Mucosa of gallbladder (tissue), 1 donor: ENCODE measurements around the gene SLAMF1. TPM values are rescaled to one million over a fixed set of nuclear protein-coding genes. Genes with fewer than 3 reads are reported as not detected.
"Not testable (repeated sequence)": the region's sequence is repeated elsewhere in the genome, so short reads cannot be mapped to it uniquely, and the experiment has no call there.

Experiments used
- DNase-seq: peaks from one replicate; pipeline ENCODE4 v3.0.0-alpha.2; 2020; ENCODE audit warnings: low spot score
- total RNA-seq: library from RNA; stranded (reverse); gene quantifications from one replicate; pipeline ENCODE4 v1.2.1, GENCODE V29; 2021
- donor health status: DM: no; HTN: no; CAD: no.

Gene SLAMF1
- total RNA-seq, 1 donor from 2014 or later, result 2.8 TPM

DNA sequence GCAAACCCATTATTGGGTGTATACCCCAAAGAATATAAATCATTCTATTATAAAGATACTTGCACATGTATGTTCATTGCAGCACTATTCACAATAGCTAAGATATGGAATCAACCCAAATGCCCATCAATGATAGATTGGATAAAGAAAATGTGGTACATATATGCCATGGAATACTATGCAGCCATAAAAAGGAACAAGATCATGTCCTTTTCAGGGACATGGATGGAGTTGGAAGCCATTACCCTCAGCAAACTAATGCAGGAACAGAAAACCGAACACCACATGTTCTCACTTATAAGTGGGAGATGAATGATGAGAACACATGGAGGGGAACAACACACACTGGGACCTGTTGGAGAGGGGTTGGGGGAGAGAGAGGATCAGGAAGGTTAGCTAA is 83.6 kb downstream of the SLAMF1 start:
- not testable (repeated sequence) for DNase-seq

DNA sequence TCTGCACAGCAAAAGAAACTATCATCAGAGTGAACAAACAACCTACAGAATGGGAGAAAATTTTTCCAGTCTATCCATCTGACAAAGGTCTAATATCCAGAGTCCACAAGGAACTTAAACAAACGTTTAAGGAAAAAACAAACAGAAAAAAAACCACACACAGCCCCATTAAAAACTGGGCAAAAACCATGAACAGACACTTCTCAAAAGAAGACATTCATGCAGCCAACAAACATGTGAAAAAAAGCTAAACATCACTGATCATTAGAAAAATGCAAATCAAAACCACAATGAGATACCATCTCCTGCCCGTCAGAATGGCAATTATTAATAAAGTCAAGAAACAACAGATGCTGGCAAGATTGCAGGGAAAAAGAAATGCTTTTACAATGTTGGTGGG is 84.1 kb downstream of the SLAMF1 start:
- not testable (repeated sequence) for DNase-seq

DNA sequence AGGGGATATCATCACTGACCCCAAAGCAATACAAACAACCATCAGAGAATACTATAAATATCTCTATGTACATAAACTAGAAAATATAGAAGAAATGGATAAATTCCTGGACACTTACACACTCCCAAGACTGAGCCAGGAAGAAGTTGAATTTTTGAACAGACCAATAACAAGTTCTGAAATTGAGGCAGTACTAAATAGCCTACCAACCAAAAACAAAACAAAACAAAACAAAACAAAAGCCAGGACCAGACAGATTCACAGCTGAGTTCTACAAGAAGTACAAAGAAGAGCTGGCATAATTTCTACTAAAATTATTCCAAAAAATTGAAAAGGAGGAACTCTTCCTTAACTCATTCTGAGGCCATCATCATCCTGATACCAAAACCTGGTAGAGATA is 86.0 kb downstream of the SLAMF1 start:
- DNase-seq, result no peak

DNA sequence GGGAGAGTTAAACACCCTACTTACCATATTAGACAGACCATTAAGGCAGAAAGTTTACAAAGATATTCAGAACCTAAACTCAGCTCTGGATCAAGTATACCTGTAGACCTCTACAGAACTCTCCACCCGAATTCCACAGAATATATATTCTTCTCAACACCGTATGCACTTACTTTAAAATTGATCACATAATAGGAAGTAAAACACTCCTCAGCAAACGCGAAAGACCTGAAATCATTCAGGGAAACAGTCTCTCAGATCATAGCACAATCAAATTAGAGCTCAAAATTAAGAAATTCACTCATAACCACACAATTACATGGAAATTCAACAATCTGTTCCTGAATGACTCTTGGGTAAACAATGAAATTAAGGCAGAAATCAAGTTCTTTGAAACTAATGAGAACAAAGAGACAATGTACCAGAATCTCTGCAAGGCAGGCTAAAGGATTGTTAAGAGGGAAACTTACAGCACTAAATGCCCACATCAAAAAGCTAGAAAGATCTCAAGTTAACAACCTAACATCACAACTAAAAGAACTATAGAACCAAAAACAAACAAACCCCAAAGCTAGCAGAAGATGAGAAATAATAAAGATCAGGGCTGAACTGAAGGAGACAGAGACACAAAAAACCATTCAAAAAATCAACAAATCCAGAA is 86.7 kb downstream of the SLAMF1 start:
- DNase-seq, result no peak

DNA sequence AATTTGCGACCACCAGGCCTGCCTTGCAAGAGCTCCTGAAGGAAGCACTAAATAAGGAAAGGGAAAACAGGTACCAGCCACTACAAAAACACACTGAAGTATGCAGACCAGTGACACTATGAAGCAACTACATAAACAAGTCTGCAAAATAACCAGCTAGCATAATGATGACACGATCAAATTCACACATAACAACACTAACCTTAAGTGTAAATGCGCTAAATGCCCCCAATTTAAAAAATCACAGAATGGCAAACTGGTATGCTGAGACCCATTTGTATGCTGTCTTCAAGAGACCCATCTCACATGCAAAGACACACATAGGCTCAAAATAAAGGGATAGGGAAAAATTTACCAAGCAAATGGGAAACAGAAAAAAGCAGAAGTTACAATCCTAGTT is 87.4 kb downstream of the SLAMF1 start:
- not testable (repeated sequence) for DNase-seq

DNA sequence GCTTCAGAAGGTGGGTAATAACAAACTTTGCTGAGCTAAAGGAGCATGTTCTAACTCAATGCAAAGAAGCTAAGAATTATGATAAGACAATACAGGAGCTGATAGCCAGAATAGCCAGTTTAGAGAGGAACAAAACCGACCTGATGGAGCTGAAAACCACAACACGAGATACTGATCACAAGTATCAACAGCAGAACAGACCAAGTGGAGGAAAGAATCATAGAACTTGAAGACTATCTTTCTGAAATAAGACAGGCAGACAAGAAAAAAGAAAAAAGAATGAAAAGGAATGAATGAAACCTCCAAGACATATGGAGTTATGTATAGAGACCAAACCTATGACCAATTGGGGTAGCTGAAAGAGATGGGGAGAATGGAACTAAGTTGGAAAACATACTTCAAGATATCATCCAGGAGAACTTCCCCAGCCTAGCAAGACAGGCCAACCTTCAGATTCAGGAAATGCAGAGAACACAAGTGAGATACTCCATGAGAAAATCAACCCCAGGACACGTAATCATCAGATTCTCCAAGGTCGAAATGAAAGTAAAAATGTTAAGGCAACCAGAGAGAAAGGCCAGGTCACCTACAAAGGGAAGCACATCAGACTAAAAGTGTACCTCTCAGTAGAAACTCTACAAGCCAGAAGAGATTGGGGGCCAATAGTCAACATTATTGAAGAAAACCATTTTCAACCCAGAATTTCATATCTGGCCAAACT is 88.0 kb downstream of the SLAMF1 start:
- DNase-seq, result no peak

Other genes with a start within 250 kb of the SLAMF1 start
- gene VANGL2, start 246.5 kb downstream of the SLAMF1 start, total RNA-seq, result 6.5 TPM
- gene SLAMF6, start 123.8 kb downstream of the SLAMF1 start, total RNA-seq, result 2.2 TPM
- 11.9 TPM for gene CD84, start 67.5 kb downstream of the SLAMF1 start, total RNA-seq
- 15.0 TPM for gene CD48, start 64.8 kb upstream of the SLAMF1 start, total RNA-seq
- 2.7 TPM for gene SLAMF7, start 92.2 kb upstream of the SLAMF1 start, total RNA-seq
- 3.9 TPM for gene LY9, start 149.1 kb upstream of the SLAMF1 start, total RNA-seq
- gene CD244, start 215.8 kb upstream of the SLAMF1 start, total RNA-seq, result 1.5 TPM
- gene ITLN1, start 238.1 kb upstream of the SLAMF1 start, total RNA-seq, result 0.29 TPM